ENCODE results near the gene NLRP5. TPM values are rescaled to one million over a fixed set of nuclear protein-coding genes. Genes with fewer than 3 reads are reported as not detected.

The NLRP5 gene
- total RNA-seq, 1 donor from 2014 or later = not detected

DNA sequence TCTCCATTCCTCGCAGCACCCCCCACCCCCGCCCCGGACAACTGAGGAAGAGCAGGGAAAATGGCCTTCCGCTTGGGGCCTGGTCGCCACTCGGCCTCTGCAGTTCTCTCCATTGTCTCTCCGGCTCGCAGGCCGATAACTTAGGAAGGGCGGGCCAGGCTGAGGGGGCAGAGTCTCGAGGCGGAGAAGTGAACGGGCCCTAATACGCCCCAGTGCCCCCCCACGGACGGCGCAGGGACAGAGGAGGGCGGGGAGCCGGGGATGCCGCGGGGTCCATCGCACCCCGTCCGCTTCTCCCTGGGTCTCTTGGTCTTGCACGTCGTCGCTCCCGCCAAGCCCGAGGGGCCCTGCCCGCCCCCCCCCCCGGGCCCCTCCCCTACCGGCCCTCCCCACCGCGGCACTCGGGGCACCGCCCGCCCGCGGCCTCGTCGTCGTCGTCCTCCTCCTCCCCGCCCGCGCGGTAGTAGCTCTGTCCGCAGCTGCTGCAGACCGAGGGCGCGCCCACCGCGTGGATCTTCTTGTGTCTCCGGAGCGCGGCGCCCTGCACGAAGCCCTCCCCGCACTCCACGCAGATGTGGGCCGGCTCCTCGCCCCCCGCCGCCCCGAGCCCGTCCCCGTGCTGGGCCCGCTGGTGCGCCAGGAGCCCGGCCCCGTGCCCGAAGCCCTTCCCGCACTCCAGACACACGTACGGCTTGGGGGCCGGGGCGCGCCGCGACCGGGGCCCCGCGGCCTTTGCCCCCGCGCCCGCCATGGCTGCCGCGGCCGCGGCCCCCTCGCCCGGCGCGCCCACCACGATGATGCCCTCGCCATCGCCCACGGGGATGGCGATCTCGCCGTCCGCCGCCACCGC, 101.3 kb downstream of the NLRP5 start:
- H3K9me3 Mint-ChIP-seq = peaks cover 5% of the 10 kb centered on the region
- TF ChIP-seq CTCF (IDR thresholded peaks at IDR 0.05) (no peak), EZH2phosphoT487 (IDR thresholded peaks at IDR 0.05) (no peak), EZH2 (IDR thresholded peaks at IDR 0.05) (no peak)
- H3K4me1 Mint-ChIP-seq = no peaks in the 10 kb centered on the region
- no peak overlapping the region for H3K4me3 Mint-ChIP-seq
- Histone ChIP-seq H4K20me1 (ENCODE audit: low read depth) (peaks cover 48% of the 10 kb centered on the region), H3K4me1 (peaks cover 8% of the 10 kb centered on the region), H3K36me3 (no peaks in the 10 kb centered on the region), H3K27me3 (no peaks in the 10 kb centered on the region), H2AFZ (replicated peaks) (no peak overlapping the region), H3K27ac (no peak overlapping the region), H3K4me3 (no peak overlapping the region), H3K79me2 (ENCODE audit: low read depth) (peaks cover 33% of the 10 kb centered on the region), H3F3A (ENCODE audit: low read depth) (peaks cover 10% of the 10 kb centered on the region), H3K9me3 (ENCODE audit: low read depth) (no peaks in the 10 kb centered on the region), H3K4me2 (no peak overlapping the region), H3K9ac (no peak overlapping the region)
- H3K27me3 Mint-ChIP-seq (ENCODE audit: insufficient read depth, low read depth) = peaks cover 5% of the 10 kb centered on the region
- DNase-seq (ENCODE audit: low spot score) = no peak
- no peak overlapping the region for H3K27ac Mint-ChIP-seq
- H3K36me3 Mint-ChIP-seq = peaks cover 19% of the 10 kb centered on the region

DNA sequence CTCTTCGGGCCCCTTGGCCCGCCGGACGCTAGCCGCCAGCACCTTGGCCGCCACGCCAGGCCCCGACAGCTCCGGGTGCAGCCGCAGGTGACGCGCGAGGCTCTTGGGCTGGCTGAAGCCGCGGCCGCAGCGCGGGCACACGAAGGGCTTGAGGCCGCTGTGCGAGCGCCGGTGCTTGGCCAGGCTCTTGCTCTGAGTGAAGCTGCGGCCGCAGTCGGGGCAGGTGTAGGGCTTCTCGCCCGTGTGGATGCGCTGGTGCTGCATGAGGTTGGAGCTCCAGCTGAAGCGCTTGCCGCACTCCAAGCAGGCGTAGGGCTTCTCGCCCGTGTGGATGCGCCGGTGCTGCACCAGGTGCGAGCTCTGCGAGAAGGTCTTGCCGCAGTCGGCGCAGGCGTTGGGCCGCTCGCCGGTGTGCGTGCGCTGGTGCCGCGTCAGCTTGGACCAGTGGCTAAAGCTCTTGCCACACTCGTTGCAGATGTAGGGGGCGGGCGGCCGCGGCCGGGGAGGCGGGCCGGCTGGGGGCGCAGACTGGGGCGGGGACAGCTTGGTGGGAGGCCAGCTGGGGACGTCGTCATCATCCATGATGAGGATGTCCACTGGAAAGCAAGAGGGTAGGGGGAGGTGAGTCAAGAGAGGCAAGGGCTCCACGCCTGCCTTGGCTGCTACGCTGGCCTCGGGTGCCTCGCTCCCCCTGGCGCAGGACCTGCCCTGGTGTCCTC, 102.1 kb downstream of the NLRP5 start:
- Histone ChIP-seq H3K27me3 (no peaks in the 10 kb centered on the region), H3K79me2 (ENCODE audit: low read depth) (peaks cover 41% of the 10 kb centered on the region), H3K9ac (no peak overlapping the region), H3K4me3 (no peak overlapping the region), H3K4me2 (no peak overlapping the region), H3K36me3 (no peaks in the 10 kb centered on the region), H3K4me1 (peaks cover 8% of the 10 kb centered on the region), H4K20me1 (ENCODE audit: low read depth) (peaks cover 48% of the 10 kb centered on the region), H3K9me3 (ENCODE audit: low read depth) (no peaks in the 10 kb centered on the region), H2AFZ (replicated peaks) (no peak overlapping the region), H3F3A (ENCODE audit: low read depth) (peaks cover 4% of the 10 kb centered on the region), H3K27ac (no peak overlapping the region)
- no peak overlapping the region for H3K4me3 Mint-ChIP-seq
- H3K9me3 Mint-ChIP-seq = peaks cover 10% of the 10 kb centered on the region
- TF ChIP-seq CTCF (IDR thresholded peaks at IDR 0.05) (no peak), EZH2phosphoT487 (IDR thresholded peaks at IDR 0.05) (no peak), EZH2 (IDR thresholded peaks at IDR 0.05) (no peak)
- no peak for DNase-seq (ENCODE audit: low spot score)
- peaks cover 27% of the 10 kb centered on the region for H3K36me3 Mint-ChIP-seq
- H3K27me3 Mint-ChIP-seq (ENCODE audit: insufficient read depth, low read depth) = peaks cover 3% of the 10 kb centered on the region
- no peaks in the 10 kb centered on the region for H3K4me1 Mint-ChIP-seq
- H3K27ac Mint-ChIP-seq = no peak overlapping the region

- Histone ChIP-seq H3K79me2 (ENCODE audit: low read depth) (peaks cover 46% of the 10 kb centered on the region), H2AFZ (replicated peaks) (no peak overlapping the region), H3K36me3 (no peaks in the 10 kb centered on the region), H3K27me3 (no peaks in the 10 kb centered on the region), H3K27ac (no peak overlapping the region), H3K4me1 (peaks cover 8% of the 10 kb centered on the region), H4K20me1 (ENCODE audit: low read depth) (peaks cover 42% of the 10 kb centered on the region), H3F3A (ENCODE audit: low read depth) (no peaks in the 10 kb centered on the region), H3K9me3 (ENCODE audit: low read depth) (no peaks in the 10 kb centered on the region), H3K9ac (no peak overlapping the region), H3K4me2 (no peak overlapping the region), H3K4me3 (no peak overlapping the region)
- peaks cover 31% of the 10 kb centered on the region for H3K36me3 Mint-ChIP-seq
- TF ChIP-seq EZH2phosphoT487 (IDR thresholded peaks at IDR 0.05) (no peak), EZH2 (IDR thresholded peaks at IDR 0.05) (no peak)
- no peak overlapping the region for H3K4me3 Mint-ChIP-seq
- H3K9me3 Mint-ChIP-seq = peaks cover 14% of the 10 kb centered on the region
- no peak for DNase-seq (ENCODE audit: low spot score)
- no peaks in the 10 kb centered on the region for H3K4me1 Mint-ChIP-seq
- no peak overlapping the region for H3K27ac Mint-ChIP-seq
- peaks cover 3% of the 10 kb centered on the region for H3K27me3 Mint-ChIP-seq (ENCODE audit: insufficient read depth, low read depth)
These were observed 102.8 kb downstream of the NLRP5 start for GRCh38 chr19:56089344-56089743.
